Muscle of arm (tissue), 12 donors: ENCODE data around the gene KIR3DL2. TPM values are rescaled to one million over a fixed set of nuclear protein-coding genes. Genes with fewer than 3 reads are reported as not detected.

ENCODE experiments used
- polyA plus RNA-seq, 12 donors: library from polyadenylated mRNA; unstranded; fragments of 120-200 nt; gene quantifications; one replicate each; pipeline ENCODE4 v1.2.1, GENCODE V29; 2013; ENCODE audit not compliant: insufficient read length in 12 of 12

KIR3DL2 gene
- polyA plus RNA-seq, 12 donors, result not detected

Other genes with a start within 250 kb of the KIR3DL2 start
- gene LILRB1, start 220.0 kb upstream of the KIR3DL2 start, polyA plus RNA-seq, result 1 to 10 TPM in 7 of 12 donors, under 1 TPM in 3, not detected in 2; 0.71 to 3.9 (median 1.1) TPM
- gene LILRB4, start 187.5 kb upstream of the KIR3DL2 start, polyA plus RNA-seq, result 1 to 10 TPM in 5 of 12 donors, under 1 TPM in 5, not detected in 2; 0.49 to 3.2 (median 0.91) TPM
- gene KIR3DL3, start 126.0 kb upstream of the KIR3DL2 start, polyA plus RNA-seq, result not detected
- gene KIR2DL3, start 111.9 kb upstream of the KIR3DL2 start, polyA plus RNA-seq, result not detected
- gene KIR2DL1, start 80.7 kb upstream of the KIR3DL2 start, polyA plus RNA-seq, result under 1 TPM in 2 of 12 donors, not detected in 10; 0.10 to 0.19 TPM
- gene KIR2DL4, start 46.8 kb upstream of the KIR3DL2 start, polyA plus RNA-seq, result under 1 TPM in 1 of 12 donors, not detected in 11; 0.15 TPM
- gene KIR3DL1, start 34.0 kb upstream of the KIR3DL2 start, polyA plus RNA-seq, result under 1 TPM in 1 of 12 donors, not detected in 11; 0.12 TPM
- gene KIR2DS4, start 17.8 kb upstream of the KIR3DL2 start, polyA plus RNA-seq, result under 1 TPM in 3 of 12 donors, not detected in 9; 0.10 to 0.20 (median 0.13) TPM
- gene FCAR, start 23.8 kb downstream of the KIR3DL2 start, polyA plus RNA-seq, result 1 to 10 TPM in 1 of 12 donors, under 1 TPM in 6, not detected in 5; 0.12 to 1.3 (median 0.33) TPM
- 1 to 10 TPM in 1 of 12 donors, under 1 TPM in 6, not detected in 5; 0.08 to 1.0 (median 0.31) TPM for gene NCR1, start 55.7 kb downstream of the KIR3DL2 start, polyA plus RNA-seq
- gene NLRP7, start 97.1 kb downstream of the KIR3DL2 start, polyA plus RNA-seq, result under 1 TPM in 3 of 12 donors, not detected in 9; 0.10 to 0.57 (median 0.12) TPM
- 1 to 10 TPM in 4 of 12 donors, under 1 TPM in 6, not detected in 2; 0.45 to 7.6 (median 0.80) TPM for gene NLRP2, start 115.9 kb downstream of the KIR3DL2 start, polyA plus RNA-seq
- gene GP6, start 187.8 kb downstream of the KIR3DL2 start, polyA plus RNA-seq, result under 1 TPM in 10 of 12 donors, not detected in 2; 0.08 to 0.58 (median 0.23) TPM
- gene RDH13, start 212.7 kb downstream of the KIR3DL2 start, polyA plus RNA-seq, result 10 to 100 TPM in 9 of 12 donors, 1 to 10 TPM in 2, not detected in 1; 7.6 to 22.8 (median 13.4) TPM
- 10 to 100 TPM in 3 of 12 donors, 1 to 10 TPM in 8, not detected in 1; 1.5 to 26.7 (median 4.4) TPM for gene EPS8L1, start 225.4 kb downstream of the KIR3DL2 start, polyA plus RNA-seq